Endothelial cell of umbilical vein (primary cell): ENCODE measurements around the gene NELFB. TPM values are rescaled to one million over a fixed set of nuclear protein-coding genes. Genes with fewer than 3 reads are reported as not detected.

Source experiments
- BruUV-seq: library from RNA; stranded (reverse); fragments of 400-500 nt; replicated peaks from 2 replicates; lab custom pipeline; 2021; lab: Mats Ljungman, UMichigan
- CTCF ChIA-PET: fragments of 300-600, 350-600 bp; sonication (Branson Sonifier 250); formaldehyde crosslinking; loops from one replicate; lab custom pipeline; 2021; ENCODE audit warnings: antibody characterized with exemption, inconsistent platforms; lab: Charles Lee
- POLR2A ChIA-PET: fragments of 300-600, 350-600 bp; sonication (Branson Sonifier 250); formaldehyde crosslinking; loops from one replicate; lab custom pipeline; 2021; ENCODE audit warnings: antibody characterized with exemption, inconsistent platforms; lab: Charles Lee
- DNase-seq: peaks from one replicate; pipeline ENCODE4 v3.0.0-alpha.2; 2011; ENCODE audit warnings: low read depth, low spot score
- FAIRE-seq: peaks from 2 replicates; lab custom pipeline; 2011; peaks lifted over from hg19 to GRCh38; lab: Jason Lieb, UNC
- H2AFZ ChIP-seq: 2 replicates; pipeline ENCODE4 v1.6.0; 2012; ENCODE audit warnings: low read depth, low read length, control low read depth, inconsistent platforms
- H3K27ac ChIP-seq: 2 replicates; pipeline ENCODE4 v1.5.1; 2011; ENCODE audit warnings: low read depth, mild to moderate bottlenecking, control low read depth, low read length, moderate library complexity; ENCODE audit not compliant: insufficient read depth
- H3K27me3 ChIP-seq, 2 experiments: 2 replicates each; pipeline versions ENCODE4 v1.6.0 to v1.6.1; 2011; ENCODE audit warnings: low read length in 2 of 2, mixed read lengths in 1 of 2; ENCODE audit not compliant: control insufficient read depth in 2 of 2, insufficient read depth in 2 of 2
- H3K36me3 ChIP-seq, 2 experiments: 2 replicates in 1 of 2; 3 replicates in 1 of 2; pipeline ENCODE4 v1.5.1; 2011; ENCODE audit warnings: low read length in 2 of 2, mild to moderate bottlenecking in 1 of 2, moderate library complexity in 1 of 2; ENCODE audit not compliant: control insufficient read depth in 2 of 2, insufficient read depth in 2 of 2; ENCODE audit errors: extremely low read depth in 1 of 2
- H3K4me1 ChIP-seq: 3 replicates; pipeline ENCODE4 v1.5.1; 2011; ENCODE audit warnings: mild to moderate bottlenecking, low read length; ENCODE audit not compliant: control insufficient read depth, insufficient read depth; ENCODE audit errors: extremely low read depth
- H3K4me2 ChIP-seq: 2 replicates; pipeline ENCODE4 v1.6.1; 2011; ENCODE audit warnings: low read length, control low read depth, mixed read lengths; ENCODE audit not compliant: insufficient read depth
- H3K4me3 ChIP-seq, 3 experiments: fragments of 200-600 bp in 1 of 3; sonication (generic), shearing (Covaris generic) in 1 of 3; replicated peaks in 1 of 3; 2 replicates each; pipeline ENCODE4 v1.5.1; 2011 to 2016; ENCODE audit warnings: control low read depth in 3 of 3, low read length in 3 of 3, mild to moderate bottlenecking in 2 of 3, inconsistent platforms in 1 of 3, low read depth in 1 of 3, moderate library complexity in 1 of 3; ENCODE audit not compliant: insufficient read depth in 1 of 3
- H3K79me2 ChIP-seq: 2 replicates; pipeline ENCODE4 v1.6.0; 2012; ENCODE audit warnings: low read length, inconsistent platforms; ENCODE audit not compliant: control insufficient read depth, insufficient read depth
- H3K9ac ChIP-seq: replicated peaks from 2 replicates; pipeline ENCODE3; 2011; ENCODE audit warnings: low read length, control low read depth; ENCODE audit not compliant: insufficient read depth; ENCODE audit errors: extremely low read depth
- H3K9me1 ChIP-seq: replicated peaks from 3 replicates; pipeline ENCODE4 v1.6.0; 2011; ENCODE audit warnings: mild to moderate bottlenecking, low read length; ENCODE audit not compliant: control insufficient read depth, insufficient read depth; ENCODE audit errors: extremely low read depth
- H3K9me3 ChIP-seq: replicated peaks from 2 replicates; pipeline ENCODE4 v1.5.1; 2012; ENCODE audit warnings: low read length, inconsistent platforms; ENCODE audit not compliant: control insufficient read depth, insufficient read depth
- H4K20me1 ChIP-seq: replicated peaks from 2 replicates; pipeline ENCODE3; 2011; ENCODE audit warnings: mild to moderate bottlenecking, low read length; ENCODE audit not compliant: control insufficient read depth, insufficient read depth; ENCODE audit errors: extremely low read depth
- POLR2A ChIP-seq: IDR thresholded peaks from 2 replicates; pipeline ENCODE4 v1.6.1; 2012; ENCODE audit warnings: low read depth, mild to moderate bottlenecking, control low read depth, low read length
- POLR2AphosphoS5 ChIP-seq: IDR thresholded peaks from 2 replicates; pipeline ENCODE4 v1.6.1; 2012; ENCODE audit warnings: low read depth, mild to moderate bottlenecking, control low read depth, low read length, moderate library complexity; ENCODE audit not compliant: insufficient read depth
- dilution Hi-C: fragments of 300-500 bp; cut with MboI; formaldehyde crosslinking; loops from one replicate; pipeline ENCODE4 v1.15.0; 2019; ENCODE audit warnings: low sequenced_read_pairs; ENCODE audit not compliant: extremely low pct_ligation_motif_present
- intact Hi-C: fragments of 100-400 bp; cut with micrococcal nuclease; formaldehyde crosslinking; loops from one replicate; pipeline ENCODE4 v1.10.0; 2022
- polyA plus RNA-seq, 4 experiments: library from polyadenylated mRNA; depleted of rRNA in 3 of 4; stranded (reverse) in 3 of 4; unstranded in 1 of 4; fragments of >200 nt; gene quantifications; 2 replicates each; pipeline versions ENCODE4 v1.2.1 to v1.2.3, GENCODE V29; 2011 to 2012; ENCODE audit warnings: missing spikeins in 1 of 4
- total RNA-seq: library from RNA; stranded (reverse); gene quantifications from 2 replicates; pipeline ENCODE4 v1.2.3, GENCODE V29; 2021
- TF ChIP-seq, protein P1 (sequence below), 2 donors: IDR thresholded peaks; 1 replicate in 1 of 2; 2 replicates in 1 of 2; pipeline ENCODE4 v1.5.1; 2011; ENCODE audit warnings: low read length in 2 of 2, mild to moderate bottlenecking in 2 of 2, moderate library complexity in 2 of 2, control low read depth in 1 of 2, inconsistent platforms in 1 of 2, low read depth in 1 of 2; ENCODE audit not compliant: insufficient read depth in 1 of 2; ENCODE audit errors: extremely low read depth in 1 of 2

The NELFB gene
- total and polyA plus RNA-seq, 2 donors (not counting 3 experiments of a cell fraction or from before 2014, with no cell fraction given): 62.3 to 76.1 TPM

DNA sequence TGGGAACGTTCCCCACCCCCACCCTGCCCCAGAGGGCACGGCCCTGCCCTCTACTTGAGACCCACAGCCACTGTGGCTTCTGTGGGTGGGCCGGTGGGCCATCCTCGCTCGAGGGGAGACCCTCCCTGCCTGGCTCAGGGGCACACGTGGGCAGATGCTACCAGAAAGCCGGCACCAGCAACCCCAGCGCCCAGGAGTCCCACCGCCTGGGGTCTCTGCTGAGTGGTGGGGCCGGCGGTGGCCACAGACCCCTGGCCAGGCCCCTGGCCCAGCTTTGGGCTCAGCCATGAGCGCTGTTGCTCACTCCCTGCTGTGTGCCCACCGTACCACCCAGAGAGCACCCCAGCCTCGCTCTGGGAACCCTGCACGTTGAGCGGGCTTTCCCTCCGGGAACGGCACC lies 63.5 kb downstream of the NELFB start:
- no peak for DNase-seq
- H4K20me1 ChIP-seq: no peaks in the 10 kb centered on the region
- no peak overlapping the region for H3K4me2 ChIP-seq
- dilution Hi-C loops (no loop called here), intact Hi-C loops (no loop called here)
- no peak overlapping the region for H3K4me3 ChIP-seq
- CTCF ChIA-PET: interaction anchor here (0.6 to 3.2 kb wide), 7 partner anchors 12 to 87 kb away, joined by 3 to 33 read pairs (median 4); partner anchors contain the start of gene NRARP
- FAIRE-seq: no peak
- peaks cover 27% of the 10 kb centered on the region for H3K4me1 ChIP-seq
- no peaks in the 10 kb centered on the region for H3K9me1 ChIP-seq
- no peaks in the 10 kb centered on the region for H3K79me2 ChIP-seq
- no peak for TF ChIP-seq POLR2AphosphoS5
- BruUV-seq: no TSS peak
- no peak overlapping the region for H2AFZ ChIP-seq
- H3K27ac ChIP-seq: no peak overlapping the region
- H3K36me3 ChIP-seq: no peaks in the 10 kb centered on the region
- no peaks in the 10 kb centered on the region for H3K9me3 ChIP-seq
- H3K27me3 ChIP-seq: no peaks in the 10 kb centered on the region
- POLR2A ChIA-PET: interaction anchor here (0.6 kb wide), 1 partner anchor 95 kb away, joined by 5 read pairs; no protein-coding TSS in a partner anchor
- no peak overlapping the region for H3K9ac ChIP-seq

- H3K27me3 ChIP-seq: no peaks in the 10 kb centered on the region
- no peaks in the 10 kb centered on the region for H3K9me3 ChIP-seq
- no TSS peak for BruUV-seq
- H2AFZ ChIP-seq: no peak overlapping the region
- no peak overlapping the region for H3K4me3 ChIP-seq
- no peak for TF ChIP-seq POLR2A
- TF ChIP-seq, protein P1, sequence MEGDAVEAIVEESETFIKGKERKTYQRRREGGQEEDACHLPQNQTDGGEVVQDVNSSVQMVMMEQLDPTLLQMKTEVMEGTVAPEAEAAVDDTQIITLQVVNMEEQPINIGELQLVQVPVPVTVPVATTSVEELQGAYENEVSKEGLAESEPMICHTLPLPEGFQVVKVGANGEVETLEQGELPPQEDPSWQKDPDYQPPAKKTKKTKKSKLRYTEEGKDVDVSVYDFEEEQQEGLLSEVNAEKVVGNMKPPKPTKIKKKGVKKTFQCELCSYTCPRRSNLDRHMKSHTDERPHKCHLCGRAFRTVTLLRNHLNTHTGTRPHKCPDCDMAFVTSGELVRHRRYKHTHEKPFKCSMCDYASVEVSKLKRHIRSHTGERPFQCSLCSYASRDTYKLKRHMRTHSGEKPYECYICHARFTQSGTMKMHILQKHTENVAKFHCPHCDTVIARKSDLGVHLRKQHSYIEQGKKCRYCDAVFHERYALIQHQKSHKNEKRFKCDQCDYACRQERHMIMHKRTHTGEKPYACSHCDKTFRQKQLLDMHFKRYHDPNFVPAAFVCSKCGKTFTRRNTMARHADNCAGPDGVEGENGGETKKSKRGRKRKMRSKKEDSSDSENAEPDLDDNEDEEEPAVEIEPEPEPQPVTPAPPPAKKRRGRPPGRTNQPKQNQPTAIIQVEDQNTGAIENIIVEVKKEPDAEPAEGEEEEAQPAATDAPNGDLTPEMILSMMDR (IDR thresholded peaks at IDR 0.05; ENCODE audit: extremely low read depth in 1 of 2, insufficient read depth in 1 of 2, low read depth in 1 of 2, low read length in 2 of 2): peak in 1 of 2 donors; percentile 13
- H3K27ac ChIP-seq: no peak overlapping the region
- dilution Hi-C loops (no loop called here), intact Hi-C loops (no loop called here)
- no peaks in the 10 kb centered on the region for H3K36me3 ChIP-seq
- peaks cover 27% of the 10 kb centered on the region for H3K4me1 ChIP-seq
- H4K20me1 ChIP-seq: no peaks in the 10 kb centered on the region
- CTCF ChIA-PET: interaction anchor here (0.6 to 3.2 kb wide), 9 partner anchors 11 to 86 kb away, joined by 3 to 33 read pairs (median 3); partner anchors contain the start of gene NRARP
- H3K79me2 ChIP-seq: no peaks in the 10 kb centered on the region
- H3K9ac ChIP-seq: no peak overlapping the region
- FAIRE-seq (no peak), DNase-seq (no peak)
- POLR2A ChIA-PET: no interaction called here
- H3K9me1 ChIP-seq: no peaks in the 10 kb centered on the region
- H3K4me2 ChIP-seq: no peak overlapping the region
Observed at GRCh38 chr9:137319011-137319738, 64.0 kb downstream of the NELFB start.
